ENCODE results near the gene FAM81B.

- TF ChIP-seq, protein P1, sequence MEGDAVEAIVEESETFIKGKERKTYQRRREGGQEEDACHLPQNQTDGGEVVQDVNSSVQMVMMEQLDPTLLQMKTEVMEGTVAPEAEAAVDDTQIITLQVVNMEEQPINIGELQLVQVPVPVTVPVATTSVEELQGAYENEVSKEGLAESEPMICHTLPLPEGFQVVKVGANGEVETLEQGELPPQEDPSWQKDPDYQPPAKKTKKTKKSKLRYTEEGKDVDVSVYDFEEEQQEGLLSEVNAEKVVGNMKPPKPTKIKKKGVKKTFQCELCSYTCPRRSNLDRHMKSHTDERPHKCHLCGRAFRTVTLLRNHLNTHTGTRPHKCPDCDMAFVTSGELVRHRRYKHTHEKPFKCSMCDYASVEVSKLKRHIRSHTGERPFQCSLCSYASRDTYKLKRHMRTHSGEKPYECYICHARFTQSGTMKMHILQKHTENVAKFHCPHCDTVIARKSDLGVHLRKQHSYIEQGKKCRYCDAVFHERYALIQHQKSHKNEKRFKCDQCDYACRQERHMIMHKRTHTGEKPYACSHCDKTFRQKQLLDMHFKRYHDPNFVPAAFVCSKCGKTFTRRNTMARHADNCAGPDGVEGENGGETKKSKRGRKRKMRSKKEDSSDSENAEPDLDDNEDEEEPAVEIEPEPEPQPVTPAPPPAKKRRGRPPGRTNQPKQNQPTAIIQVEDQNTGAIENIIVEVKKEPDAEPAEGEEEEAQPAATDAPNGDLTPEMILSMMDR (IDR thresholded peaks at IDR 0.05), result no peak
- TF ChIP-seq POLR2A (IDR thresholded peaks at IDR 0.05), result no peak
- TF ChIP-seq EP300 (IDR thresholded peaks at IDR 0.05), result no peak
Measured at GRCh38 chr5:95365302-95366095, 25.7 kb upstream of the FAM81B start.
